ENCODE measurements around the gene BLOC1S1.

BLOC1S1 gene

DNA sequence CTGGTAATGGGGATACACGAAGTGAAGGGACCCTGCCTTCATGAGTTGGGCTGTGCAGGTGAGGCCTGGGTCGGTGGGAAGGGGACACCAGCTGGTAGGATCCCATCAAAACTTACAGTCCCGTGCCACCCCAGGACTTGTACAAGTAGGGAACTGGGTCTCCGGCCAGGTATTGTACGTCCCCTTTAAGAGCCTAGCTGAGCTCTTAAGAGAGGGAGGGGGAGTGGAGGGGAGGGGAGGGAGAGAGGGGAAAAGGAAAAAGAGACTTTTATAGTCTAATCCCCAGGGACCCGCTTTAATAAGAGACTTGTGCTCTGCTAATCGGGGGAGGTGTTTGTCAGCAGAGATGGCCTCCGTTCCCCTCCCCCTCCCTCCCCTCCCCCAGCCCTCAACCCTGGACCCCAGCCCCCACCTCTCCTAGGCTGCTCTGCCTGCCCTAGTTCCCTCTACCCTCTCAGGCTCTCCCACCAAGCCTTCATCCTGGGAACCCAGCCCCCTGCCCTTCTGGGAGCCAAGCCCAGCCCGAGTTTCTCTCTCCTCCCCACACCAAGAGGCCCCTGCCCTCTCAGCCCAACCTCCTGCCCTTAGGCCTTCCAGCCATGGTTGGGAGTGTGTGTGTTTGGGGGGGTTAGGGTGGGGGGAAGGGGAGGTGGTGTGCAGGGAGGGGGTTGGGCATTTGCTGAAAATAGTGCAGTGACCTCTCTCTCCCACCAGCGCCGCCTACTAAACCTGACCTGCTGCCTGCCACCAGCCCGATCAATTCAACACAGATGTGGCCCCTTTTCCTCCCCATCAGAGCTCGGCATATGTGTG, 29.7 kb downstream of the BLOC1S1 start:
- no peak overlapping the region for H3K27ac ChIP-seq (ENCODE audit: poor library complexity, severe bottlenecking)
- no peak for ATAC-seq (ENCODE audit: low read depth)
- no peaks in the 10 kb centered on the region for H3K4me1 ChIP-seq (ENCODE audit: insufficient read depth, poor library complexity, severe bottlenecking)
- no peak overlapping the region for H3K4me3 ChIP-seq (ENCODE audit: severe bottlenecking)
- peaks cover 6% of the 10 kb centered on the region for H3K36me3 ChIP-seq (ENCODE audit: low read depth)
- no peaks in the 10 kb centered on the region for H3K27me3 ChIP-seq (ENCODE audit: insufficient read depth, poor library complexity, severe bottlenecking)
- TF ChIP-seq, protein P1, sequence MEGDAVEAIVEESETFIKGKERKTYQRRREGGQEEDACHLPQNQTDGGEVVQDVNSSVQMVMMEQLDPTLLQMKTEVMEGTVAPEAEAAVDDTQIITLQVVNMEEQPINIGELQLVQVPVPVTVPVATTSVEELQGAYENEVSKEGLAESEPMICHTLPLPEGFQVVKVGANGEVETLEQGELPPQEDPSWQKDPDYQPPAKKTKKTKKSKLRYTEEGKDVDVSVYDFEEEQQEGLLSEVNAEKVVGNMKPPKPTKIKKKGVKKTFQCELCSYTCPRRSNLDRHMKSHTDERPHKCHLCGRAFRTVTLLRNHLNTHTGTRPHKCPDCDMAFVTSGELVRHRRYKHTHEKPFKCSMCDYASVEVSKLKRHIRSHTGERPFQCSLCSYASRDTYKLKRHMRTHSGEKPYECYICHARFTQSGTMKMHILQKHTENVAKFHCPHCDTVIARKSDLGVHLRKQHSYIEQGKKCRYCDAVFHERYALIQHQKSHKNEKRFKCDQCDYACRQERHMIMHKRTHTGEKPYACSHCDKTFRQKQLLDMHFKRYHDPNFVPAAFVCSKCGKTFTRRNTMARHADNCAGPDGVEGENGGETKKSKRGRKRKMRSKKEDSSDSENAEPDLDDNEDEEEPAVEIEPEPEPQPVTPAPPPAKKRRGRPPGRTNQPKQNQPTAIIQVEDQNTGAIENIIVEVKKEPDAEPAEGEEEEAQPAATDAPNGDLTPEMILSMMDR (IDR thresholded peaks at IDR 0.05; ENCODE audit: poor library complexity, severe bottlenecking): no peak
- no peaks in the 10 kb centered on the region for H3K9me3 ChIP-seq (ENCODE audit: severe bottlenecking)
- no peak for DNase-seq (ENCODE audit: low spot score)

DNA sequence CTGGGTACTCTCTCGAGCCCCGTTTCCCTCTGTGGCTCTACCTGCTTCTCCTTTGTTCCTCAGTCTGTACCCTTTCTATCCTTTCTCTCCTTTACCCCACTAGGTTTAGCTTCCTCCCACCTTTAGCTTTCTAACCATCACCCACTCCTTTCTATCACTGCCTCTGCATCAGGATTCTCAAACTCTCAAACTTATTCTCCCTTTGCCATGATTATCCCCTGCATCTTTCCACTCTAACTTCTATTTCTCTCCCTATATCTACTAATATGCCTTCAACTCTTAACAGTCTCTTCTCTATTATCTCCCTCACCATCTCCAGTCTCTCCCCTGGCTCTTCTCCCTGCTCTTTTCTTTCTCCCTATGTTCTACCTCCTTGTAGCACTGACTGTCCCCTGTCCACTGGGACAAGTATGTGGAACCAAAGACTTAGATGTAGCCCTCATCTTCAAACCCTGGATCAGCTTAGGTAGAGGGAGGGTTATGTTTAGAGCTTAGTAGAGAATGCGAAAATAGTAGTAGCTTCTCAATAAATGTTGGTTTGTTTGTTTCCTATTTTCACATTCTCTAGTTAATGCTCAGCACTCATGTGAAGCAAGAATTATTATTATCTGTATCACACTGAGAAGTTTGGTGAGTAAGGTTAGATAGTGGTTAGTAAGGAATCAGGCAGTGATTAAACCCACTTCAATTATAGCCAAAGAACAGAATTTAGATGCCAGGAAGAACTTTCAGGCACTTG, 30.5 kb downstream of the BLOC1S1 start:
- ATAC-seq (ENCODE audit: low read depth): no peak
- peaks cover 10% of the 10 kb centered on the region for H3K36me3 ChIP-seq (ENCODE audit: low read depth)
- no peak overlapping the region for H3K27ac ChIP-seq (ENCODE audit: poor library complexity, severe bottlenecking)
- H3K4me1 ChIP-seq (ENCODE audit: insufficient read depth, poor library complexity, severe bottlenecking): no peaks in the 10 kb centered on the region
- no peaks in the 10 kb centered on the region for H3K27me3 ChIP-seq (ENCODE audit: insufficient read depth, poor library complexity, severe bottlenecking)
- TF ChIP-seq, protein P1 (IDR thresholded peaks at IDR 0.05; ENCODE audit: poor library complexity, severe bottlenecking): no peak
- no peak for DNase-seq (ENCODE audit: low spot score)
- no peak overlapping the region for H3K4me3 ChIP-seq (ENCODE audit: severe bottlenecking)
- H3K9me3 ChIP-seq (ENCODE audit: severe bottlenecking): no peaks in the 10 kb centered on the region

DNA sequence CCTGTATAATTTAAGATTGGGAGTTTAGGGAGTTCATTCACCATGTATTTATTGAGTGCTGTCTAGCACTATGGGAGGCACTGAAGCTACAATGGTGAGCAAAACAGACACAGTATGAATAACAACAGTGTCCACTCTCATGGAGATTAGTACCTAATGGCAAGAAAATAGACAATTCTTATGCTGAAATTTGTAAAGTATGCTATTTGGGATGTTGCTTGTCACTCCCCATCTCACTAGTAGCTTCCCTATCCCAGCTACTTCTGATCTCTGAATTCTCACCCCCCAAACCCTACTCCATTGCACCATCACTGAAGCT, 31.0 kb downstream of the BLOC1S1 start:
- no peak for DNase-seq (ENCODE audit: low spot score)
- Histone ChIP-seq H3K4me3 (ENCODE audit: severe bottlenecking) (no peak overlapping the region), H3K36me3 (ENCODE audit: low read depth) (peaks cover 15% of the 10 kb centered on the region), H3K27me3 (ENCODE audit: insufficient read depth, poor library complexity, severe bottlenecking) (no peaks in the 10 kb centered on the region), H3K9me3 (ENCODE audit: severe bottlenecking) (no peaks in the 10 kb centered on the region), H3K4me1 (ENCODE audit: insufficient read depth, poor library complexity, severe bottlenecking) (no peaks in the 10 kb centered on the region), H3K27ac (ENCODE audit: poor library complexity, severe bottlenecking) (no peak overlapping the region)
- TF ChIP-seq, protein P1 (IDR thresholded peaks at IDR 0.05; ENCODE audit: poor library complexity, severe bottlenecking): no peak
- ATAC-seq (ENCODE audit: low read depth): no peak

DNA sequence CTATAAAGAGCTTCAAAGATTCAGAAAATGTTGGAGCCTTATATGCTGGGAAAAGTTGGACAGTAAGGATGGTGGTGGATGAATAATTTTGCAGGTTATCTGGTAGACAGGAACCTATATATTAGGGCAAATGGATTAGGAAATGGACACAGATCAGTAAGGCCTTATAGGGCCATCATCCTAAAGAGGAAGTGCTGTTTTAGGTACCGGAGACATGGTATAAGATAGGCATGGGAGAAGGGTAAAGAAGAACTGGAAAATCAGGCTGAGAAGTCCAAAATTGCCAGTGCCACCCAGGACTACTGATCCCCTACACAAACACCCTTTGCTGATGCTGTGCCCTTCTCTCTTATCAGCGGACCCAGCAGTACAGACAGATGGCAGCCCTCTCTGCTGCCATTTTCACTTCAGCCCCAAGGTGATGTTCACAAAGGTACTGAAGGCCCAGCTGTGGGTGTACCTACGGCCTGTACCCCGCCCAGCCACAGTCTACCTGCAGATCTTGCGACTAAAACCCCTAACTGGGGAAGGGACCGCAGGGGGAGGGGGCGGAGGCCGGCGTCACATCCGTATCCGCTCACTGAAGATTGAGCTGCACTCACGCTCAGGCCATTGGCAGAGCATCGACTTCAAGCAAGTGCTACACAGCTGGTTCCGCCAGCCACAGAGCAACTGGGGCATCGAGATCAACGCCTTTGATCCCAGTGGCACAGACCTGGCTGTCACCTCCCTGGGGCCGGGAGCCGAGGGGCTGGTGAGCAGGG, 32.6 kb downstream of the BLOC1S1 start:
- TF ChIP-seq, protein P1 (IDR thresholded peaks at IDR 0.05; ENCODE audit: poor library complexity, severe bottlenecking): no peak
- Histone ChIP-seq H3K27me3 (ENCODE audit: insufficient read depth, poor library complexity, severe bottlenecking) (no peaks in the 10 kb centered on the region), H3K27ac (ENCODE audit: poor library complexity, severe bottlenecking) (no peak overlapping the region), H3K9me3 (ENCODE audit: severe bottlenecking) (no peaks in the 10 kb centered on the region), H3K4me3 (ENCODE audit: severe bottlenecking) (no peak overlapping the region), H3K36me3 (ENCODE audit: low read depth) (peaks cover 30% of the 10 kb centered on the region), H3K4me1 (ENCODE audit: insufficient read depth, poor library complexity, severe bottlenecking) (no peaks in the 10 kb centered on the region)
- no peak for DNase-seq (ENCODE audit: low spot score)
- no peak for ATAC-seq (ENCODE audit: low read depth)
